Activated CD8-positive, alpha-beta memory T cell treated with anti-CD3 and anti-CD28 coated beads, Interleukin-2, amount 50 U/mL, for 1 hour (primary cell): ENCODE data around the gene SIK3.

Experiments
- DNase-seq: peaks from one replicate; pipeline ENCODE4 v3.0.0-alpha.2; 2020; ENCODE audit errors: extremely low read depth

SIK3 gene

GRCh38 chr11:116895048-116895757, 203.0 kb downstream of the SIK3 start:
- DNase-seq: no peak

- no peak for DNase-seq
Measured at GRCh38 chr11:116893906-116894305, 204.3 kb downstream of the SIK3 start.

- no peak for DNase-seq
Measured at GRCh38 chr11:116893437-116893836, 204.8 kb downstream of the SIK3 start.

DNA sequence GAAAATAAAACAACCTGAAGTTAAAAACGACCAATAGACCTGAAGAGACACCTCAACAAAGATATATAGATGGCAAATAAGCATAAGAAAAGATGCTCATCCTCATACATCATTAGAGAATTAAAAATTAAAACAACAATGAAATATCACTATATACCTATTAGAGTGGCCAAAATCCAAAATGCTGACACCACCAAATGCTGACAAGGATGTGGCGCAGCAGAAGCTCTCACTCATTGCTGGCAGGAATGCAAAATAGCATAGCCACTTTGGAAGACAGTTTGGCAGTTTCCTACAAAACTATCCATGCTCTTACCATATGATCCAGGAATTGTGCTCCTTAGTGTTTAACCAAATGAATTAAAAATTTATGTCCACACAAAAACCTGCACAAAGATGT, 205.9 kb downstream of the SIK3 start:
- no peak for DNase-seq

- DNase-seq: no peak
Measured at GRCh38 chr11:116891746-116892145, 206.5 kb downstream of the SIK3 start.

GRCh38 chr11:116890607-116891006, 207.6 kb downstream of the SIK3 start:
- no peak for DNase-seq

DNA sequence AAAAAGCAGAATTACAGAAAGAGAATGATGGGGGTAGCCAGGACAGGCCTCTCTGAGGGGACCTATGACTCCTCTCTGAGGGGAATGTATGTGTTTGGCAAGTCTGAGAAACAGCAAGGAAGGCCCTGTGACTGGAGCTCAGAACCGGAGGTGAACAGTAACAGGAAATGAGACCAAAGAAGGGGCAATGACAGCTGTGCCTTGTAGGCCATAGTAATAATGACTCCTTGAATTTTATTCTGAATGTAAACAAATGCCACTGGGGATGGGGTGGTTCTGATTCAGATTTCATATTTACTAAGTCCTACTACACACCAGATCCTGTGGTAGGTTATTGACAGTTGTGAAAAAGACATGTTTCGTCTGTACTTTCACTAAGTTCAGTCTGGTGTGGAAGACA, 208.0 kb downstream of the SIK3 start:
- no peak for DNase-seq

DNA sequence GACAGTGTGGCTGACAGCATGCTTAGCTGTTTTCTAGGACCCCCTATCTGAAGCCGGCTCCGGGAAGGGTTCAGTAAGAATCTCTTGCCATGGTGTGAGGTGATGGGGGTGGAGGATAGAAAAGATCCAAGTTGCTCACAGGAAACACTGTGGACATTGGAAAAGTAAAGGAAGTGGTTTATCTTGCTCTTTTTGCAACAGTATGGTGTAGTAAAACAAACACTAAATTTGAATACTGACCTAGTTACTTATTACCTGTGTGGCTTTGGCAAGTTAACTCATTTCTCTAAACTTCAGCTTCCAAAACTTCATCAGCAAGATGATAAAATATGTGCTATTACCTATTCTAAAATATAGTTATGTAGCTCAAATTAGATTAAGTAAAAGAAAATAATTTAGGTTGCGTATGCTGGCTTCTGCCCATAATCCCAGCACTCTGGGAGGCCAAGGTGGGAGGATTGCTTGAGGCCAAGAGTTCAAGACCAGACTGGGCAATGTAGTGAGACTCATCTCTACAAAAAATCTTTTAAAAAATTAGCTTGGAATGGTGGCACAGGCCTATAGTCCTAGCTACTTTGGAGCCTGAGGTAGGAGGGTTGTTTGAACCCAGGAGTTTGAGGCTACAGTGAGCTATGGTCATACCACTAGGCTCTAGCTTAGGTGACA, 209.2 kb downstream of the SIK3 start:
- DNase-seq: no peak

DNA sequence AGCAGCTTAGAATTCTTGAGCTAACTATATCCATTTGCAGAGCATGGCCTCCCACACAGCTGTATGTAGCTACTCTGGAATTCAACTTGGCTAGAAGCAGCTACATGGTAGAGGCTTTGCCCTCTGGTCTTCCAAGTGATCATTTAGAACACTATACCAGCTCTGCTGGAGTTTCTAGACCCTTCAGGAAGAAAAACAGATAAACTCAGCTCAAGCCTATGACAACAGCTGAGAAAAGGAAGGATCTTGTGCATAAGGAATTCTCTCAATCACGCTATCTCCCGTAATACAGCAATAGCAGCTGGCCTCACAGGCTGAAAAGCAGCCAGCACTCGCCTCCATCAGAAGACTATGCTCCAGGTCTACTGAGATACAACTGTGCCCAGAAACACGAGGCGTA, 210.2 kb downstream of the SIK3 start:
- no peak for DNase-seq

DNA sequence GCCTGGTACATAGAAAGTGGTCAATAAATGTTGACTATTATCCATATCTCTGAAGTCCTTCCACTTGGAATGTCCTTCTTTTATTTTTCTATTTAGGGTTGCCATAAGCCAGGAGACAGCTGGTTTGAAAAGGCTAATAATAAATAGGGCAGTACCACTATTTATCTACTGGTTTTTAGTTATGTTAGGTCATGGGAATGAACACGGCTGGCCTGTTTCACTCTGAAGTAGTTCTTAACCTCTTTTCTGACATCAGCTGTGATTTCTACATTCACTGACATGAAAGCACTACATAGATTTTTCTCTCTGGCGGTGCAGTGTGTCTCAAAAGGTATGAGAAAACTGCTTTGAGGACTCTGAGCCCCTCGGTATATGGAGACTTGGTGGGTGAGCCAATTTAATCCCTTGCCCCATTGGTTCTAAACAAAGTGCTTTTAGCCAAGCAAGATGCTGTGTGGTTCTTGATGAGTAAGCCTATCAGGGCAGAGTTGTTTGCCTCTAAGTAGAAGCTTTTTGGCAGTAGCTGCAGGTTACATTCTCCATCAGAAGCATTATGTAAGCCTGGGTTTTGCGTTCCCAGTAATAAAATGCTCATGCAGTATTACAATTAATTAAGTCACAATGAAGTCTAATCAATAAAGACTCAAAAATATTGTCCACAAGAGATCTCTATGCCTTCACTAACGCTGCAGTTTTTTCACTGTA, 212.1 kb downstream of the SIK3 start:
- DNase-seq: no peak

DNA sequence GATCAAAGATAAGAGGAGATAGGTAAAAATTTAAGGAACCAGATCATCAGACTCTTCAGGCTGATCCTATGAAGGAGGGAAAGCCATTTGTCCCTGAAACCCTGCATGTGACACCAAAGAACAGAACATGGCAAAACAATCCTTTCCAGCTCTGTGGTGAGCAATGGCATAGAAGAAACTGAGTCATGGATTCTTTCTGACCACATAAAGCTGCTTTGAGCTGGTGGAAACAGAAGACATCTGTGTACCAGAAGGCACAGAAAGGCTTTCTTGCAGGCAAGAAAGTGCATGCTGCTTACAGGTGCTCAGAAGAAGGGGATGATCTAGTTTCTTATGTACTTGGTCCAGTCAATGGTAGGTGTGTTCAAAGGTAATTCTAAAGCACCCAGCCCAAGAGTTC, 215.8 kb downstream of the SIK3 start:
- DNase-seq: no peak

DNA sequence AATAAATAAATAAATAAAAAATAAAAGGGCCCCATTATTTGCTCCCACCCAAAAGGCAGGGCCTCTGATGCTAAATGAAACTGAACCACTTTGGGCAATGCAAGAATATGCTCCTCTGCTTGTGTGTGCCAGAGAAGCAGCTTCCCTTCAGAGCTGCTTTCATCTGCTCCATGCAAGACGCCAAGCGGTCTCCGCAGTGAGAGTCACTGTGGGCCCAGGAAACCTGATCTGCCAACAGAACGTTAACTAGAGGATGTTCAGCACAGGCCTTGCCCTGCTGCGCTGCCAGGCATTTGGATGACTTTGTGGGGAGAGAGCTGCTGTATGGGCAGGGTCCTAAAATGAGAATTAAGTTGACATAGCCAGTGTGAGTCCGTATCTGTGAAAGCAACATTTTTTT, 217.1 kb downstream of the SIK3 start:
- no peak for DNase-seq

GRCh38 chr11:116879800-116880625, 218.2 kb downstream of the SIK3 start:
- no peak for DNase-seq

DNA sequence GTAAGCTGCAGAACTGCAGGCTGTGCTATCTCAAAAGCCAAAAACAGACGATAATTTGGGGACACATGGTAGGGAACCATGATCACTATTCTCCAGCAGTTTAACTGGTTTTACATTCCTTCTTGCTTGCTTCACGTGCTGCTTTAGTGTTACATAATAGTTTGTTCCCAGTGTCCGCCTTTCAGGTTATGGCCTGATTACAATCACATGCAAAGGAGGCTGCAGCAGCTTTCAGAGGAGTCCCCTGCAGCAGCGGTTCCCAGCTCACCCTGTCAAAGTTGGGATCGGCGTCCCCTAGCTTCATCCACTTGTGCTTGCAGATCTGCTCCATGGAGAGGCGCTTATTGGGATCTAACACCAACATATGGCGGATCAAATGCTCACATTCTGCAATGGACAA, 221.6 kb downstream of the SIK3 start:
- DNase-seq: no peak

- no peak for DNase-seq
Measured at GRCh38 chr11:116875194-116875593, 223.0 kb downstream of the SIK3 start.

DNA sequence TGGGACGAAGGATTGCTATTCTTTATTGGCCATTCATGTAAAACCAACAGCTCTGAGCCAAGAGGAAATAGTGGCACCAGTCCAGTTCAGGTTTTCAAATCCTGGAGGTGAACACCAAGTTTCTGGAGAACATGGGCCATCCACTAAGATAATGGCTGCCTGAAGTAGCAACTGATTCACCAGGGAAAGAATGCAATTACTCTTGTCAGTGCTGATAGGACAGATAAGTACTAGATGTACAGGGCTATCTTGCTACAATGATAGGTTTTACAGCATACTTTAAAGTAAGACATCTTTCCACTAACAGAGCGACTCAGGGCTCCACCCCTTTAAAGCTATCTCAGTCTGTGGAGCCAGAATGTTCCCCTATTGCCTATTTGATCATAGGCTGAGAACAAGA, 224.0 kb downstream of the SIK3 start:
- DNase-seq: no peak

GRCh38 chr11:116873381-116873780, 224.8 kb downstream of the SIK3 start:
- DNase-seq: no peak

GRCh38 chr11:116871248-116871647, 227.0 kb downstream of the SIK3 start:
- DNase-seq: no peak

DNA sequence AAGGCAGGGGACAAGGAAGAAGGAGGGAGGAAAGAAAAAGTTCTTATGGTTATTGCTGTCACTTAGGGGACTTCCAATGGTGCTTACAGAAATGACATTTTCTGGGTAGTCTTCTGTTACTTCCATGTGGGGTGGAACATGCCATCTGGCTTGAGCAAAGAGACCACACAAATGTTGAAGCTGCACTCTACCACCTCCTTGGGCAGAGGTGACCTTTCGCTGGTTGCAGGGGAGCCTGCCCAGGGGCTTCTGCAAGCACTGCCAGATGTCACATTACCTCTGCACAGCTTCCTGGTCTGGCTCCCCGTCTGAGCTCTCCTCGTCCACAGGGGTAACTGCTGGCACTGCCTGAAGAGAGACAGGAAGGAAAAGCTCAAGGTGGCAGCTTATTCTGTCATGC, 228.2 kb downstream of the SIK3 start:
- no peak for DNase-seq

GRCh38 chr11:116869610-116870009, 228.6 kb downstream of the SIK3 start:
- DNase-seq: no peak

- no peak for DNase-seq
Measured at GRCh38 chr11:116868066-116868465, 230.2 kb downstream of the SIK3 start.

GRCh38 chr11:116867619-116868018, 230.6 kb downstream of the SIK3 start:
- no peak for DNase-seq
